HG03457 (cell line): Measurements from ENCODE around the gene AQP9.

Experiments
- ATAC-seq: cut with Tn5 transposase; IDR thresholded peaks from one replicate; pipeline ENCODE4 v1.9.1; 2021; ENCODE audit warnings: moderate number of reproducible peaks; ENCODE audit not compliant: unreplicated experiment

AQP9 gene

GRCh38 chr15:58223432-58223831, 85.3 kb downstream of the AQP9 start:
- no peak for ATAC-seq

GRCh38 chr15:58224068-58224467, 85.9 kb downstream of the AQP9 start:
- ATAC-seq, result no peak

- no peak for ATAC-seq
Measured at GRCh38 chr15:58227706-58228543, 89.7 kb downstream of the AQP9 start.

GRCh38 chr15:58228718-58229117, 90.5 kb downstream of the AQP9 start:
- ATAC-seq, result no peak

GRCh38 chr15:58229297-58229768, 91.2 kb downstream of the AQP9 start:
- no peak for ATAC-seq

- ATAC-seq, result no peak
Measured at GRCh38 chr15:58232281-58233065, 94.3 kb downstream of the AQP9 start.

- ATAC-seq, result no peak
Measured at GRCh38 chr15:58233341-58233740, 95.2 kb downstream of the AQP9 start.
